IMR-90 (cell line): ENCODE measurements around the gene RXFP1. TPM values are rescaled to one million over a fixed set of nuclear protein-coding genes. Genes with fewer than 3 reads are reported as not detected.

ENCODE experiments used
- ATAC-seq: fragments of 200-7000 bp; cut with Tn5 transposase; 2 replicates; pipeline ENCODE4 v1.9.1; 2020; ENCODE audit warnings: low read depth, mild to moderate bottlenecking, moderate library complexity
- BruUV-seq: library from RNA; stranded (reverse); fragments of 400-500 nt; replicated peaks from 2 replicates; lab custom pipeline; 2021; lab: Mats Ljungman, UMichigan
- CTCF ChIA-PET: fragments of 300-600 bp; formaldehyde crosslinking; extraction: SDS; loops from one replicate; lab custom pipeline; 2021; ENCODE audit warnings: antibody characterized with exemption; lab: Yijun Ruan, JAX
- POLR2A ChIA-PET: fragments of 300-600 bp; sonication (Branson Sonifier 250); formaldehyde crosslinking; loops from one replicate; lab custom pipeline; 2022; ENCODE audit warnings: antibody characterized with exemption; ENCODE audit not compliant: unreplicated experiment; lab: Charles Lee
- DNase-seq: peaks from one replicate; pipeline ENCODE4 v3.0.0; 2013
- H2AFZ ChIP-seq: replicated peaks from 2 replicates; pipeline ENCODE3; 2013; ENCODE audit warnings: low read length, mild to moderate bottlenecking; ENCODE audit not compliant: poor library complexity
- H2AK5ac ChIP-seq: 2 replicates; pipeline ENCODE4 v1.6.1; 2013; ENCODE audit warnings: low read depth, low read length, inconsistent platforms
- H2AK9ac ChIP-seq: replicated peaks from 2 replicates; pipeline ENCODE3; 2013; ENCODE audit warnings: mild to moderate bottlenecking, low read depth, low read length, moderate library complexity; ENCODE audit not compliant: poor library complexity
- H2BK120ac ChIP-seq: 2 replicates; pipeline ENCODE4 v1.6.1; 2013; ENCODE audit warnings: low read depth, low read length, inconsistent platforms
- H2BK15ac ChIP-seq: 3 replicates; pipeline ENCODE4 v1.6.1; 2013; ENCODE audit warnings: low read depth, low read length, inconsistent platforms
- H2BK20ac ChIP-seq: 2 replicates; pipeline ENCODE4 v1.6.1; 2013; ENCODE audit warnings: low read depth, mild to moderate bottlenecking, inconsistent platforms, low read length, moderate library complexity
- H2BK5ac ChIP-seq: 2 replicates; pipeline ENCODE4 v1.6.1; 2013; ENCODE audit warnings: mild to moderate bottlenecking, low read depth, low read length, inconsistent platforms; ENCODE audit not compliant: poor library complexity, severe bottlenecking
- H3K14ac ChIP-seq: replicated peaks from 2 replicates; pipeline ENCODE4 v1.6.1; 2013; ENCODE audit warnings: low read depth, low read length, inconsistent platforms
- H3K18ac ChIP-seq: 2 replicates; pipeline ENCODE4 v1.6.1; 2013; ENCODE audit warnings: low read depth, low read length, control low read depth
- H3K23ac ChIP-seq: 2 replicates; pipeline ENCODE4 v1.6.1; 2013; ENCODE audit warnings: low read depth, low read length, inconsistent platforms
- H3K27ac ChIP-seq: 2 replicates; pipeline ENCODE4 v1.5.1; 2013; ENCODE audit warnings: mild to moderate bottlenecking, control low read depth, low read length; ENCODE audit not compliant: insufficient read depth
- H3K27me3 ChIP-seq: 2 replicates; pipeline ENCODE4 v1.6.1; 2013; ENCODE audit warnings: low read length; ENCODE audit not compliant: control insufficient read depth, insufficient read depth
- H3K36me3 ChIP-seq: 2 replicates; pipeline ENCODE4 v1.6.1; 2013; ENCODE audit warnings: low read length, mixed read lengths; ENCODE audit not compliant: control insufficient read depth, insufficient read depth
- H3K4ac ChIP-seq: 2 replicates; pipeline ENCODE4 v1.6.1; 2013; ENCODE audit warnings: low read depth, low read length, inconsistent platforms
- H3K4me1 ChIP-seq: 2 replicates; pipeline ENCODE4 v1.6.1; 2013; ENCODE audit warnings: low read length, mixed read lengths; ENCODE audit not compliant: control insufficient read depth, insufficient read depth
- H3K4me2 ChIP-seq: 2 replicates; pipeline ENCODE4 v1.6.1; 2013; ENCODE audit warnings: low read depth, mild to moderate bottlenecking, control low read depth, low read length, moderate library complexity
- H3K4me3 ChIP-seq: 2 replicates; pipeline ENCODE4 v1.5.1; 2013; ENCODE audit warnings: low read depth, mild to moderate bottlenecking, control low read depth, low read length, moderate library complexity; ENCODE audit not compliant: insufficient read depth
- H3K56ac ChIP-seq: 2 replicates; pipeline ENCODE4 v1.6.1; 2013; ENCODE audit warnings: low read length, inconsistent platforms; ENCODE audit not compliant: insufficient read depth; ENCODE audit errors: extremely low read depth
- H3K79me1 ChIP-seq, 2 experiments: 2 replicates each; pipeline ENCODE4 v1.6.1; 2013; ENCODE audit warnings: low read length in 2 of 2, inconsistent platforms in 1 of 2, low read depth in 1 of 2
- H3K9ac ChIP-seq: 2 replicates; pipeline ENCODE4 v1.6.1; 2013; ENCODE audit warnings: low read depth, low read length, control low read depth
- H3K9me1 ChIP-seq: 2 replicates; pipeline ENCODE4 v1.6.1; 2013; ENCODE audit warnings: low read length, inconsistent platforms; ENCODE audit not compliant: insufficient read depth
- H3K9me3 ChIP-seq: 2 replicates; pipeline ENCODE4 v1.6.1; 2013; ENCODE audit warnings: low read length; ENCODE audit not compliant: control insufficient read depth, insufficient read depth
- H4K20me1 ChIP-seq: 2 replicates; pipeline ENCODE4 v1.6.1; 2013; ENCODE audit warnings: low read length, inconsistent platforms; ENCODE audit not compliant: insufficient read depth
- H4K5ac ChIP-seq: 2 replicates; pipeline ENCODE4 v1.6.1; 2013; ENCODE audit warnings: mild to moderate bottlenecking, low read depth, low read length, control low read depth
- H4K8ac ChIP-seq, 2 experiments: 2 replicates each; pipeline ENCODE4 v1.6.1; 2013; ENCODE audit warnings: low read depth in 2 of 2, low read length in 2 of 2, control low read depth in 1 of 2, inconsistent platforms in 1 of 2
- H4K91ac ChIP-seq: 2 replicates; pipeline ENCODE4 v1.6.1; 2013; ENCODE audit warnings: low read depth, low read length, inconsistent platforms; ENCODE audit not compliant: insufficient read depth
- CEBPB ChIP-seq: IDR thresholded peaks from 2 replicates; pipeline ENCODE4 v1.6.1; 2012; ENCODE audit warnings: low read depth, low read length, improper control_type of control experiment
- CHD1 ChIP-seq: IDR thresholded peaks from 2 replicates; pipeline ENCODE4 v1.6.1; 2012; ENCODE audit warnings: low read depth, low read length, improper control_type of control experiment
- CTCF ChIP-seq: conservative IDR thresholded peaks from 2 replicates; pipeline ENCODE4 v1.5.1; 2012; ENCODE audit warnings: mild to moderate bottlenecking, low read depth, low read length, improper control_type of control experiment
- MAFK ChIP-seq: IDR thresholded peaks from 2 replicates; pipeline ENCODE4 v1.6.1; 2012; ENCODE audit warnings: low read depth, low read length, improper control_type of control experiment
- POLR2A ChIP-seq: IDR thresholded peaks from 2 replicates; pipeline ENCODE4 v1.6.1; 2012; ENCODE audit warnings: mild to moderate bottlenecking, low read depth, low read length
- RAD21 ChIP-seq: IDR thresholded peaks from 2 replicates; pipeline ENCODE4 v1.6.1; 2012; ENCODE audit warnings: low read length, improper control_type of control experiment
- RFX5 ChIP-seq: IDR thresholded peaks from 2 replicates; pipeline ENCODE4 v1.8.0; 2012; ENCODE audit warnings: low read depth, mild to moderate bottlenecking, low read length, moderate library complexity
- SMC3 ChIP-seq: fragments of 150-350 bp; IDR thresholded peaks from 2 replicates; pipeline ENCODE4 v1.6.1; 2016; ENCODE audit warnings: low read depth, mild to moderate bottlenecking, antibody characterized with exemption, low read length, moderate library complexity
- dilution Hi-C: fragments of 300-500 bp; cut with HindIII; formaldehyde crosslinking; loops from one replicate; pipeline ENCODE4 v1.14.3; 2018; ENCODE audit warnings: low sequenced_read_pairs; ENCODE audit not compliant: unreplicated experiment
- in situ Hi-C: fragments of 300-500 bp; cut with MboI; formaldehyde crosslinking; loops from 3 replicates; pipeline ENCODE4 v1.14.3; 2019; ENCODE audit warnings: low sequenced_read_pairs, inconsistent platforms, mixed read lengths
- intact Hi-C: fragments of 100-400 bp; cut with micrococcal nuclease; formaldehyde crosslinking; loops from 2 replicates; pipeline ENCODE4 v1.10.0; 2022
- polyA plus RNA-seq, 3 experiments: library from polyadenylated mRNA; depleted of rRNA; stranded (reverse); fragments of >200 nt; gene quantifications; 2 replicates each; pipeline ENCODE4 v1.2.3, GENCODE V29; 2012; ENCODE audit warnings: low replicate concordance in 1 of 3
- total RNA-seq: library from RNA; depleted of rRNA; stranded (reverse); fragments of >200 nt; gene quantifications from 2 replicates; pipeline ENCODE4 v1.2.3, GENCODE V29; 2012
- TF ChIP-seq, protein P1 (sequence below): fragments of 150-350 bp; IDR thresholded peaks from 2 replicates; pipeline ENCODE4 v1.6.1; 2017; ENCODE audit warnings: mild to moderate bottlenecking, antibody characterized with exemption, low read length, low read depth

Gene RXFP1
- total and polyA plus RNA-seq, 2 of the 4 experiments (the other 2 are of a cell fraction), result not detected

- Histone ChIP-seq H3K23ac (no peak overlapping the region), H3K79me1 (no peaks in the 10 kb centered on the region), H3K4me3 (no peak overlapping the region), H3K4me1 (no peaks in the 10 kb centered on the region), H4K5ac (no peak overlapping the region), H3K14ac (no peak overlapping the region), H3K9ac (no peak overlapping the region), H4K20me1 (no peaks in the 10 kb centered on the region), H2AK5ac (no peak overlapping the region), H3K4ac (no peak overlapping the region), H3K36me3 (no peaks in the 10 kb centered on the region), H3K4me2 (no peak overlapping the region), H2AK9ac (no peak overlapping the region), H2BK20ac (no peak overlapping the region), H2BK120ac (no peak overlapping the region), H3K56ac (no peak overlapping the region), H3K27me3 (no peaks in the 10 kb centered on the region), H2BK5ac (no peak overlapping the region), H3K9me3 (no peaks in the 10 kb centered on the region), H2AFZ (no peak overlapping the region), H3K18ac (no peak overlapping the region), H3K9me1 (no peaks in the 10 kb centered on the region), H3K27ac (no peak overlapping the region), H4K91ac (no peak overlapping the region), H2BK15ac (no peak overlapping the region), H4K8ac (no peak overlapping the region)
- in situ Hi-C loops, result no loop called here
- ATAC-seq (no peak), DNase-seq (no peak)
- TF ChIP-seq CEBPB (no peak), CHD1 (no peak), POLR2A (no peak), RFX5 (no peak), CTCF (no peak), SMC3 (no peak), RAD21 (no peak), MAFK (no peak)
- TF ChIP-seq, protein P1, sequence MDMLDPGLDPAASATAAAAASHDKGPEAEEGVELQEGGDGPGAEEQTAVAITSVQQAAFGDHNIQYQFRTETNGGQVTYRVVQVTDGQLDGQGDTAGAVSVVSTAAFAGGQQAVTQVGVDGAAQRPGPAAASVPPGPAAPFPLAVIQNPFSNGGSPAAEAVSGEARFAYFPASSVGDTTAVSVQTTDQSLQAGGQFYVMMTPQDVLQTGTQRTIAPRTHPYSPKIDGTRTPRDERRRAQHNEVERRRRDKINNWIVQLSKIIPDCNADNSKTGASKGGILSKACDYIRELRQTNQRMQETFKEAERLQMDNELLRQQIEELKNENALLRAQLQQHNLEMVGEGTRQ, result no peak
- CTCF ChIA-PET, result interaction anchor here (0.5 to 0.6 kb wide), 2 partner anchors 9 to 382 kb away, joined by 3 read pairs; no protein-coding TSS in a partner anchor
- intact Hi-C loops, result no loop called here
- no TSS peak for BruUV-seq
- dilution Hi-C loops, result no loop called here
- POLR2A ChIA-PET, result no interaction called here
Observed at GRCh38 chr4:158617956-158618355, 96.3 kb downstream of the RXFP1 start.
